Gastrocnemius medialis (tissue), 4 donors: ENCODE data around the gene CRYBB3. TPM values are rescaled to one million over a fixed set of nuclear protein-coding genes. Genes with fewer than 3 reads are reported as not detected.
A peak's percentile ranks its signal among the peaks of the same experiment; 100 is the strongest.
"Not testable (repeated sequence)": the region's sequence is repeated elsewhere in the genome, so short reads cannot be mapped to it uniquely, and the experiment has no call there.

Experiments used
- ATAC-seq, 2 donors: fragments of 150-250 bp; one replicate each; pipeline ENCODE4 v1.9.1; 2016
- DNase-seq, 2 donors: peaks; one replicate each; pipeline ENCODE4 v3.0.0-alpha.2; 2019
- H3K27ac ChIP-seq, 4 donors: fragments of 200-600 bp; sonication (generic); 1 replicate in 1 of 4; 2 replicates in 3 of 4; pipeline ENCODE4 v1.5.1; 2016 to 2018; ENCODE audit warnings: mild to moderate bottlenecking in 2 of 4, moderate library complexity in 1 of 4
- H3K27me3 ChIP-seq, 3 donors: fragments of 200-600 bp; sonication (generic) in 2 of 3; 1 replicate in 1 of 3; 2 replicates in 2 of 3; pipeline versions ENCODE4 v1.5.1 to v1.6.0; 2016 to 2019; ENCODE audit warnings: mild to moderate bottlenecking in 1 of 3, moderate library complexity in 1 of 3
- H3K36me3 ChIP-seq, 2 donors: fragments of 200-600 bp; sonication (generic) in 1 of 2; one replicate each; pipeline ENCODE4 v1.5.1; 2017 to 2018
- H3K4me1 ChIP-seq, 2 donors: fragments of 200-600 bp; sonication (generic) in 1 of 2; one replicate each; pipeline ENCODE4 v1.5.1; 2016 to 2017; ENCODE audit warnings: mild to moderate bottlenecking in 2 of 2
- H3K4me3 ChIP-seq, 4 donors: fragments of 200-600 bp; sonication (generic) in 3 of 4; 1 replicate in 1 of 4; 2 replicates in 3 of 4; pipeline ENCODE4 v1.5.1; 2016 to 2019; ENCODE audit warnings: mild to moderate bottlenecking in 2 of 4
- H3K9me3 ChIP-seq, 3 donors: fragments of 200-600 bp; sonication (generic) in 2 of 3; 1 replicate in 1 of 3; 2 replicates in 2 of 3; pipeline ENCODE4 v1.5.1; 2016 to 2019
- CTCF ChIP-seq, 5 experiments: fragments of 450-650 bp in 3 of 5; fragments of 200-600 bp in 2 of 5; sonication (generic) in 2 of 5; IDR thresholded peaks in 4 of 5; conservative IDR thresholded peaks in 1 of 5; 1 replicate in 4 of 5; 2 replicates in 1 of 5; pipeline ENCODE4 v1.5.1; 2016 to 2019; ENCODE audit warnings: antibody characterized with exemption in 5 of 5, mild to moderate bottlenecking in 3 of 5, moderate library complexity in 3 of 5
- POLR2A ChIP-seq, 2 donors: fragments of 450-650 bp; IDR thresholded peaks; one replicate each; pipeline ENCODE4 v1.6.1; 2017; ENCODE audit warnings: antibody characterized with exemption in 2 of 2, mild to moderate bottlenecking in 2 of 2, moderate library complexity in 2 of 2
- in situ Hi-C, 4 donors: fragments of 200-750 bp; cut with MboI; loops; one replicate each; pipeline versions ENCODE4 v1.15.0 to v1.8.0; 2017; ENCODE audit warnings: low sequenced_read_pairs in 4 of 4
- intact Hi-C: fragments of 100-400 bp; cut with DNase I; formaldehyde crosslinking; loops from one replicate; pipeline ENCODE4 v1.15.1; 2023; ENCODE audit warnings: low total_unique reads
- total RNA-seq, 4 donors: library from RNA; depleted of rRNA; stranded (reverse); fragments of >200 nt; gene quantifications; one replicate each; pipeline versions ENCODE4 v1.1.0 to v1.2.3, GENCODE V29; 2016

Gene CRYBB3
- total RNA-seq, 4 donors from 2014 or later, result not detected

- Histone ChIP-seq H3K9me3 (no peaks in the 10 kb centered on the region), H3K27me3 (no peaks in the 10 kb centered on the region), H3K36me3 (peaks cover 0 to 49% of the 10 kb centered on the region in 2 donors), H3K4me3 (no peak overlapping the region), H3K4me1 (no peaks in the 10 kb centered on the region), H3K27ac (no peak overlapping the region)
- TF ChIP-seq POLR2A (IDR thresholded peaks at IDR 0.05) (no peak), CTCF (IDR thresholded peaks at IDR 0.05 in 4 of 5, conservative IDR thresholded peaks at IDR 0.05 in 1 of 5) (no peak)
- DNase-seq, result no peak
- in situ Hi-C loops, result loop anchor here in 1 of 4 donors (25.0 kb wide), 1 partner anchor 240 kb away; the partner anchor contains the start of gene LHFPL7
- ATAC-seq, result no peak
- intact Hi-C loops, result no loop called here
These were observed 22.4 kb upstream of the CRYBB3 start for GRCh38 chr22:25177226-25177625.

GRCh38 chr22:25177895-25178294, 21.8 kb upstream of the CRYBB3 start:
- ATAC-seq (no peak), DNase-seq (no peak)
- Histone ChIP-seq H3K27me3 (no peaks in the 10 kb centered on the region), H3K36me3 (peaks cover 0 to 49% of the 10 kb centered on the region in 2 donors), H3K4me1 (no peaks in the 10 kb centered on the region), H3K4me3 (no peak overlapping the region), H3K9me3 (no peaks in the 10 kb centered on the region), H3K27ac (no peak overlapping the region)
- in situ Hi-C loops, result loop anchor here in 1 of 4 donors (25.0 kb wide), 1 partner anchor 241 kb away; the partner anchor contains the start of gene LHFPL7
- no peak for TF ChIP-seq POLR2A (IDR thresholded peaks at IDR 0.05)
- TF ChIP-seq CTCF (IDR thresholded peaks at IDR 0.05 in 4 of 5, conservative IDR thresholded peaks at IDR 0.05 in 1 of 5), result no peak
- intact Hi-C loops, result no loop called here

GRCh38 chr22:25178348-25178747, 21.3 kb upstream of the CRYBB3 start:
- ATAC-seq, H3K27ac ChIP-seq, H3K27me3 ChIP-seq, intact Hi-C loops, H3K9me3 ChIP-seq, H3K4me1 ChIP-seq, H3K4me3 ChIP-seq, DNase-seq: not testable (repeated sequence)
- peaks cover 0 to 49% of the 10 kb centered on the region in 2 donors for H3K36me3 ChIP-seq
- in situ Hi-C loops, result loop anchor here in 1 of 4 donors (25.0 kb wide), 1 partner anchor 241 kb away; the partner anchor contains the start of gene LHFPL7

GRCh38 chr22:25178869-25179631, 20.6 kb upstream of the CRYBB3 start:
- intact Hi-C loops, H3K4me3 ChIP-seq: not testable (repeated sequence)

GRCh38 chr22:25182131-25183110, 17.2 kb upstream of the CRYBB3 start:
- Histone ChIP-seq H3K9me3 (no peaks in the 10 kb centered on the region), H3K4me1 (no peaks in the 10 kb centered on the region), H3K4me3 (no peak overlapping the region), H3K36me3 (peaks cover 0 to 50% of the 10 kb centered on the region in 2 donors), H3K27me3 (no peaks in the 10 kb centered on the region), H3K27ac (no peak overlapping the region)
- TF ChIP-seq CTCF (IDR thresholded peaks at IDR 0.05 in 4 of 5, conservative IDR thresholded peaks at IDR 0.05 in 1 of 5), result no peak
- no peak for TF ChIP-seq POLR2A (IDR thresholded peaks at IDR 0.05)
- DNase-seq (no peak), ATAC-seq (peak in 1 of 2 donors; percentile 43)
- intact Hi-C loops, result no loop called here
- in situ Hi-C loops, result loop anchor here in 1 of 4 donors (25.0 kb wide), 1 partner anchor 245 kb away; the partner anchor contains the start of gene LHFPL7

More at GRCh38 chr22:25178869-25179631, 20.6 kb upstream of the CRYBB3 start:
- H3K27me3 ChIP-seq, DNase-seq, H3K27ac ChIP-seq, H3K9me3 ChIP-seq, H3K4me1 ChIP-seq, ATAC-seq: not testable (repeated sequence)
- H3K36me3 ChIP-seq, result peaks cover 0 to 48% of the 10 kb centered on the region in 2 donors
- in situ Hi-C loops, result loop anchor here in 1 of 4 donors (25.0 kb wide), 1 partner anchor 242 kb away; the partner anchor contains the start of gene LHFPL7
